Activated CD4-positive, alpha-beta T cell treated with anti-CD3 and anti-CD28 coated beads for 1 hour (primary cell): Measurements from ENCODE around the gene LENG9.
"Not testable (repeated sequence)": the region's sequence is repeated elsewhere in the genome, so short reads cannot be mapped to it uniquely, and the experiment has no call there.

Experiments
- DNase-seq: peaks from one replicate; pipeline ENCODE4 v3.0.0-alpha.2; 2020

LENG9 gene

GRCh38 chr19:54463531-54464043, at the start of gene LENG9:
Gene LENG9 (minus strand): TSS chr19:54463778. CDS start chr19:54463526, 252 bp downstream.
- DNase-seq = peak; percentile 81

- DNase-seq = not testable (repeated sequence)
Measured at GRCh38 chr19:54509200-54509940, 45.8 kb upstream of the LENG9 start.

- DNase-seq = not testable (repeated sequence)
Measured at GRCh38 chr19:54508487-54508886, 44.9 kb upstream of the LENG9 start.

GRCh38 chr19:54507824-54508223, 44.2 kb upstream of the LENG9 start:
- DNase-seq = no peak

- DNase-seq = not testable (repeated sequence)
Measured at GRCh38 chr19:54507038-54507717, 43.6 kb upstream of the LENG9 start.

GRCh38 chr19:54506079-54506478, 42.5 kb upstream of the LENG9 start:
- DNase-seq = no peak

GRCh38 chr19:54505542-54505941, 42.0 kb upstream of the LENG9 start:
- not testable (repeated sequence) for DNase-seq

- DNase-seq = no peak
Measured at GRCh38 chr19:54502518-54503048, 39.0 kb upstream of the LENG9 start, which contains the start of gene LAIR2. Gene LAIR2 (plus strand): TSS chr19:54502831. CDS start chr19:54502919, 88 bp downstream.

GRCh38 chr19:54498451-54498772, 34.8 kb upstream of the LENG9 start:
- not testable (repeated sequence) for DNase-seq

GRCh38 chr19:54497747-54498450, 34.3 kb upstream of the LENG9 start:
- not testable (repeated sequence) for DNase-seq

GRCh38 chr19:54495284-54495683, 31.7 kb upstream of the LENG9 start:
- not testable (repeated sequence) for DNase-seq

GRCh38 chr19:54493967-54494585, 30.5 kb upstream of the LENG9 start:
- DNase-seq = no peak

- not testable (repeated sequence) for DNase-seq
Measured at GRCh38 chr19:54493056-54493455, 29.5 kb upstream of the LENG9 start.

GRCh38 chr19:54492568-54492967, 29.0 kb upstream of the LENG9 start:
- no peak for DNase-seq

- no peak for DNase-seq
Measured at GRCh38 chr19:54489766-54490165, 26.2 kb upstream of the LENG9 start.

- DNase-seq = no peak
Measured at GRCh38 chr19:54489341-54489740, 25.8 kb upstream of the LENG9 start.

GRCh38 chr19:54485851-54486250, 22.3 kb upstream of the LENG9 start:
- no peak for DNase-seq

GRCh38 chr19:54484451-54484850, 20.9 kb upstream of the LENG9 start:
- DNase-seq = no peak

GRCh38 chr19:54482889-54483288, 19.3 kb upstream of the LENG9 start:
- no peak for DNase-seq

- no peak for DNase-seq
Measured at GRCh38 chr19:54481326-54481930, 17.9 kb upstream of the LENG9 start.

GRCh38 chr19:54480051-54480450, 16.5 kb upstream of the LENG9 start:
- no peak for DNase-seq

- no peak for DNase-seq
Measured at GRCh38 chr19:54478677-54479266, 15.2 kb upstream of the LENG9 start.
